GM19468 (cell line): ENCODE results near the gene THSD4.
"Not testable (repeated sequence)": the region's sequence is repeated elsewhere in the genome, so short reads cannot be mapped to it uniquely, and the experiment has no call there.

Source experiments
- ATAC-seq: cut with Tn5 transposase; IDR thresholded peaks from one replicate; pipeline ENCODE4 v1.9.1; 2021; ENCODE audit warnings: mild to moderate bottlenecking, moderate library complexity, moderate number of reproducible peaks; ENCODE audit not compliant: unreplicated experiment; ENCODE audit errors: extremely low read depth

The THSD4 gene

DNA sequence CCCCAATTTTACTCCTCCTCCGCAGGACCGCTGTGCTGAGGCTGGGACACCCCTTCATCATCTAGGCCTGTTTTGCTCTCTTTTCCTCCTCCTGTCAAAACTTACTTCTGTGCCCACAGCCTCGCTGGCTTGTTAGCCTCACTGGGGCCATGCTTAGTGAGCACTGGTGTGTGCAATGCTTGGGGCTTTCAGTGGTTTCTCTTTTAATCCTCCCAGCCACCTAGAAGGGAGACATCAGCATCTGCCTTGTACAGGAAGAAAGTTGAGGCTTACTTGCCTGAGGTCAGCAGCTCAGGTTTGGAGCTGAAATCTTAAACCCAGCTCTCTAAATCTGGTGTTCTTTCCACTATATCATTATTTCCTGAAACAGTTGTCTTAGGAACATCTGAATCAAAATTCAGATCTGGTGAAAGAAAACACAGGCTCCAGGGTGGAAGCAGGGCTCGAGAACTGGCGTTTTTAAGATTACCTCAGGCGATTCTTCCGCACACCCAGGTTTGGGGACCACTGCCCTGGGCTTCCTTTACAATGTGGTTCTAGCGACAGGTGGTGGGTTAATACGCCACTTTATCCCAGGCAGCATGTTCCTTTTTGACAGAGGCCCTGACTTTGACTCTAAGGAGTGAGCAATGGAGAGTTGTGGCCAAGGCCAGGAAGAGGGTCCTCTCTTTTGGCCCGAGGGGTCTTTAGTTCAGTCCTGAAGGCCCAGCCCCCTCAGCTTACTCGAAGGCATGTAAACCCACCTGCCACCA lies 3.8 kb downstream of the THSD4 start:
- ATAC-seq = no peak

DNA sequence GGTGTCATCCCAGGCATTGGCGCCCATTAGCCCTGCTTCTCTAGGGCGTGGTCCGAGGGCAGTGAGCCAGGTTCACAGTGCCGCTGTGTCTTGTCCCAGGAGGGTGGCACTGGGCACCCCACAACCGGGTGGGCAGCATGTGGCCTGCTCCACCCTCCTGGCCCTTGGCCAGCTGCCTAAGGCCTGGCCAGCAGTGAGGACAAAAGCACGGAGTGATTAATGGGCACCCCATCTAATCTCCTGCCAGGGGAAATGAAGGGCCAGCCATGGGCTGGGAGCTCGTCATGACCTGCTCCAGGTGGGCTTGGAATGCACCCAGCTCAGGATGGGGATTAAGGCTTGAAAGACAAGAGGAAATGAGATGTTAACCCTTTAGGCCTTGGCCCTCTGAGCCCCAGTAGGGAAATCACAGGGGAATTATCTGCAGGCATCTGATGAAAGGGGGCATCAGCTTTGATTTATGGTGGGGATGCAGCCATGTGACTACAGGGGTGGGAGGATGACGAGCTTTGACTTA lies 5.2 kb downstream of the THSD4 start:
- no peak for ATAC-seq

DNA sequence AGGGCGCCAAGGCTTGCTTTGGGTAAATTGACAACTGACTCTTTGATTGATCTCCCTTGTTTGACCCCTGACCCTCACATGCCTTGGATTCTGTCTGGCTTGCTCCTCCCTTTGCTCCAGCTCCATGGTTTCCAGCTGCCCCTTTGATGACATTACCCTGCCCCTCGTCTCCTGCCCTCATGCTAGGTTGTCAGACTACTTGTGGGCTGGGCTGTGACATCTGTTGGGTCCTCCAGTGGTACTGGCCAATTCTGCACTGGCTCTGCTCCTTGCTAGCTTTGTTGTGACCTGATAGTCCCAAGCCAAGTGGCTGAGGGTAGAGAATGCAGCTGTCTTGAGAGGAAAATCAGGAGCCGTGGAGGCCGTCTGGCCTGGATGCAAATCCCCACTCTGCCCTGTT lies 6.2 kb downstream of the THSD4 start:
- ATAC-seq = no peak

DNA sequence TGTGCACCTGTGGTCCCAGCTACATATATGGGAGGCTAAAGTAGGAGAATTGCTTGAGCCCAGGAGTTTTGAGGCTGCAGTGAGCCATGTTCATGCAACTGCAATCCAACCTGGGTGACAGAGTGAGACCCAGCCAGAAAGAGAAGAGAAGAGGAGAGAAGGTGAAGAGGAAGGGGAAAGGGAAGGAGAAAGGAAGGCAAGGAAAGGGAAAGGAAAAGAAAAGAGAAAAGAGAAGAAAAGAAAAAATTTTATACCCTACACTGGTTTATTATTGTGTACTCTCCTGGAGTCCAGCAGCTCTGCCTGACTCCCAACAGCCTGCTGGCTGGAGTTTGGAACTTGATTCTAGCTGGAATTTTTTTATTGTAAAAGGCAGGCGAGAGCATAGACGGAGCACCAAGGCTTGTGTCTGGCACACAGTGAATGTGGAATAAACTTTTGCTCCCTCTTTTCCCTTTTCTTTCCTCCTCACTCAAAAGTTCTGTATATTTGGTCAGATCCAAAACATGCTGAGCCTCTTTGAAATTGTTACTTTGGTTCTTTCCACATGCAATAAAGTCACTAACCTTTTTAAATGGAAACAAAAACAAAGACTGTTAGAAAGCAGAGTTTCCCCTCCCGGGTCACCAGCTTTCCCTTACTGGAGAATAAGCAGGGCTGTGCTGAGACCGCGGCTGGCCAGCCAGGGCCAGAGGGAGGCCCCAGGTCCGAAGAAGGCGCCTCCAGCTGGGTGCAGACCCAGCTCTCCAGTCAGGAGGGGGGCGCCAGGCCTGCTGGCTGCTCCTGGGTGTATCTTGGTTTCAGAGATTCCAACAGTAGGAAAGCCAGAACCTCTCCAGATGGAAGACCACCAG lies 9.9 kb downstream of the THSD4 start:
- no peak for ATAC-seq

DNA sequence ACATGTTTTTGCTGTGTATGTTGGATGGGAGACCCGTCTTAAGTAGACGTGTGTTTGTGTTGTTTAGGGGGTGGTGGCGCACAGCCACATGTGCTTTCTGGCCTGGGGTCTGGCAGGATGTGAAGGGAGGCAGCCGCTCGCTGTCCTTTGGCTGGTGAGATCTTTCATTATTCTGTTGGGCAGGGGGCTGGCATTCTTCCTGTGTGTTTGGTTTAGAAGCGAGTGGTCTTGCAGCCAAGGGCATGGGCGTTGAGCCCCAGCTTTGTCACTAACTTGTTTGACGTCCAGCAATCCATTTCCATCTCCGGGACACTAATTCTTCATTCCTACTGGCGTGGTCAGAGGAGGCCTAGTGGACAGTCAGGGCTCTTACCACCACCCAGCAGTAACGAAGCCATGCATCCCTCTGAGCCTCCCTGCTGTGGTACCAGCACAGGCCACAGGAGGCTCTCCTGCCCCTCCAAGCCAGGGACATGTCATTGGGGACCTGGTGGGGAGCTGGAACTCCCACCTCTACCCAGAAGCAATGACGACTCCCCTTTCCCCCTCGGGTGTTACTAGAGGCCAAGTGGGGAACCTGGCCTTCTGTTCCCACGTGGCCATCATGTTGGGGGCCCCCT lies 10.7 kb downstream of the THSD4 start:
- ATAC-seq = no peak

DNA sequence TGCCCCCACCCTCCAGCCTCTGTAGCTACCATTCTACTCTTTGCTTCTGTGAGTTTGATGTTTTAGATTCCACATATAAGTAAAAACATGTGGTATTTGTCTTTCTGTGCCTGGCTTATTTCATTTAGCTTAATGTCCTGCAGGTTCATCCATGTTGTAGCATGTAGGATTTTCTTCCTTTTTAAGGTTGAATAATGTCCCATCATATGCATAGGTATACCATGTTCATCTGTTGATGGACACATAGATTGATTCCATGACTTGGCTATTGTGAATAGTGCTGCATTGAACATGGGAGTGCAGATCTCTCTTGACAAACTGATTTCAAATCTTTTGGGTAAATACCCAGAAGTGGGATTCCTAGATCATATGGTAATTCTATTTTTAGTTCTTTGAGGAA lies 11.8 kb downstream of the THSD4 start:
- ATAC-seq = no peak

DNA sequence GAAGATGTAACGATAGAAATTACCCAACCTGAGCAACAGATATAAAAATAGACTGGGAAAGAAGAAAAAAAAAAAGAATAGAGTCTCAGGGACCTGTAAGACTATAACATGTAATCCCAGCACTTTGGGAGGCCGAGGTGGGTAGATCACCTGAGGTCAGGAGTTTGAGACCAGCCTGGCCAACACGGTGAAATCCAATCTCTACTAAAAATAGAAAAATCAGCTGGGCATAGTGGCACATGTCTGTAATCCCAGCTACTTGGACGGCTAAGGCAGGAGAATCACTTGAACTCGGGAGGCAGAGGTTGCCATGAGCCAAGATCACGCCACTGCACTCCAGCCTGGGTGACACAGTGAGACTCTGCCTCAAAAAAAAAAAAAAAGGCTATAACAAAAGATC lies 12.9 kb downstream of the THSD4 start:
- not testable (repeated sequence) for ATAC-seq

DNA sequence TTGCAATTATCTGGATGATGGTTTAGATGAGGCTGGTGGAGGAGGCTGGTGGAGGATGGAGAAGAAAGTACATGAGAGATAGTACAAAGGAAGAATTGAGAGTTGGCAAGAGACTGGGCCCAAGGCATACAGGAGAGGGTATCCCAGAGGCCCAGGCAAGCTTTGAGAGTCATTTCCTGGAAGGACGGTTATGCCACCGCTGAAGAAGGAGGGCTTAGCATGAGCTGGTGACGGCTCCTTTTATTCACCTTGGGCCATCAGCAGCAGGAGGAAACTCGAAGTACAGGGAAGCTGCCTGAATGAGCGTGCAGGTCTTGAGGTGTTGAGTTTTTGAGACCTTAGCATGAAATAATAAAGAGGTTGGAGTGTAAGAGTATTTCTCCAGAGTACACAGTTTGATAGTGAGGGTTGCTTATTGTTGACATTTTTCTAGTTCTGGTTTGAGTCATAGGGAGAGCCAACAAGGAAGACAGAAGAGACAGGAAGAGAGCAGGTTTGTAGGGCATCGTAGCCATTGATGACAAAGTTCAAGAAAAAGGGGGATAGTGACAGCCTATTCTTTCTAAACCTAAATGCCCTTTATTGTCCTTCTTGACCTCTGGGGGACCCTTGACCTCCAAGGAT lies 13.8 kb downstream of the THSD4 start:
- no peak for ATAC-seq

DNA sequence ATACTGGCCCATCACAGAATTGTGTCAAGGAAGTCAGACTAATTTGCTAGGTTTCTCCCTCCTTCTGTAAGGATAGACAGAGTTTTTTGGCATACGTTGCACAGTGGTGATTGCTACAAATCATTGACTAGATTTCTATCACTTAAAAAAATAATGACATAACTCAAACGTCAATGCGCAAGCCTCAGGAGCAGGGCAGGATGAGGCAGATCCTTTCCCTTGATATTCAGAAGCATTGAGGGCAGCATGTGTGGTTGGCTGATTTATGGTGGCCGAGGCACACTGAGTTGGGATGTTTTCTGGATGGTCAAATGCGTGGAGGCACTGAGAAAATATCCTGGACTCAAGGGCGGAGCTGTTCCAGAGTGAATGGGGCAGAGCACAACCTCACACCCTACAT lies 14.4 kb downstream of the THSD4 start:
- ATAC-seq = no peak

DNA sequence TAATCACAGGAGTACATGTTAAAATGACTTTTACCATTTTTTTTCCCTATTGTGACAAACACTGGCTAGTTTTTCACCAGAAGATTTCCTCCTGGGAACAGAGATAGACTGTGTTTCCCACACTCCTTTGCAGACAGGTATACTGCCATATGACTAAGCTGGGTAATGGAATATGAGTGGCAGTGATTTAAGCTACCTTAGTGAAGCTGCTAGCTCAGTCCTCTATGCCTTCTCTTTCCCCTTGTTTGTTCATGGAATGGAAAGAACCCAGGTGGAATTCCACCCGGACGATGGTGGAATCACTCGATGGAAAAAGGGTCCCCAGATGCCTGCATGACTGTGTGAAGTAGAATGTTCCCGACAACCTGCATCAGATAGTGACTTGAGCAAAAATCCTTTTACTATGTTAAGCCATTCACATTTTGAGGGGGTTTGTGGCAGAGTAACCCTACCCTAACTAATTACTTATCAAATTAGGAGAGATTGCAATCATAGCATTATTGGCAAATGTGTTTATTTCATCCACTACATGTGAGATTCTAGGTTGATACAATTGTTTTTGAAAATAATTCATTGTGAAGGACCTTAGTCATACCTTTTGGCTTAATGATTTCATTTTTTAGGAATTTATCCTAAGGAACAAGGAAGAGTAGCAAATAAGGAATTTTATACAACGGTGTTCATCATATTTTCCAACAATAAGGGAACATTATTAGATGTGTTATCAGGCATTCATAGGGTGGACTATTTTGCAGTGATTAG lies 16.5 kb downstream of the THSD4 start:
- ATAC-seq = no peak

DNA sequence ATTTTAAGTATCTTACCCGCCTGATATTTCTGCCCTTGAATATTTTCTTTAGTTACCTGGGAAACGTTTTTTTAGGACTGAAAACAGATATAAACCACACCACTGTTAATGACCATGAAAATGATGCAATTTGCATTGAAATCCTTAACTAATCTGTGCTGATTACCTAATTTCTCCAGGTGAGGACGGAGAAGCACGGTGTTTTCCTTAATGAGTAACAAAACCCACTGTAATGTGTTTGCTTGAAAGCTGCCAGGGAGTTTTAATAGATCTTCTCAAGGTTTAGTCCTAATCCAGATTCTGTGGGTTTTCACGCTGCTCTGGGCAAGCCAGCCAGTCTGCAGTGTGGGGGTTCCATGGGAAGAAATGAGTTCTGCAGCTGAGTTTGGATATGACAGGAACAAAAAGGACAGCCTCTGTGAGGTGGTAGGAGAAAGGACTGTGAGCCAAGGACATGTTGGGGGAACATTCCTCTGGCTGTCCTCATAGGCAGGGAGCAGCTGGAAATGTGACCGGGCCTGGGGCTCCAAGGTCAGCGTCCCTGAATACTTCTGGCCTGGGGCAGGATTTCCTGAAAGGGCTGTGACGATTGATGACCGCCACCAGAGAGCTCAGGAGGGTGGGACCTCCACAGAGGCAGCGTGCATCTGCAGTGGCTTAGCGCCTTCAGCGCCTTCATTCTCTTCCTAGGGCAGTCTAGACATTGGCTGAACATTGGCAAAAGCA lies 18.6 kb downstream of the THSD4 start:
- no peak for ATAC-seq

DNA sequence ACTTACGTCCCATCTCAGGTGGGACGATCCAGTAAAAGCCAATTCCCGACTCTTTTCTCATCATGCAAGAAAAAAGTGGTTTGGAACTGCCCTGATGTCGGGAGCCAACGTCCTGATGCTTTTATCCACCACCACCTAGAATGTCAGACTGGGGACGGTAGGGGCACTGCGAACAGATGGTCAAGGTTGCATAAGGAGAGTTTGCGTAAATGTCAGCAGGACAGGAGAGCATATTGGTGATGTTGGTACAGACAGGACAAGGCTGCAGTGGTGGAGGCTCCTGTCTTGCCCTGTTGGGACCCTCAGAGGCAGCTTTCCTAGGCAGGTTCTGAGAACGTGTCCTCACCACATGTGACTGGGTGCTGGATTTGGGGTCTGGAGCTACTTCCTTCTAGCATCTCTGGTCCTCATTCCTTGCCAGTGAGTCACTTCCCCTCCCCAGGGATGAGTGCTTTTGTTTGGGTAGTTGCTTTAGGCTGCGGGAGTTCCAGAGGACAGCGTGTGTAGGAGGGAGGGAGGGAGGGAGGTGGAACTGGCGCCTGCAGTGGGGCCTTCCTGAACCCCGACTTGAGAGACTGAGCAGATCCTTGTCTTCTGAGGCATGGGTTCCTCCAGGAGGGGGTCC lies 21.0 kb downstream of the THSD4 start:
- ATAC-seq = no peak

DNA sequence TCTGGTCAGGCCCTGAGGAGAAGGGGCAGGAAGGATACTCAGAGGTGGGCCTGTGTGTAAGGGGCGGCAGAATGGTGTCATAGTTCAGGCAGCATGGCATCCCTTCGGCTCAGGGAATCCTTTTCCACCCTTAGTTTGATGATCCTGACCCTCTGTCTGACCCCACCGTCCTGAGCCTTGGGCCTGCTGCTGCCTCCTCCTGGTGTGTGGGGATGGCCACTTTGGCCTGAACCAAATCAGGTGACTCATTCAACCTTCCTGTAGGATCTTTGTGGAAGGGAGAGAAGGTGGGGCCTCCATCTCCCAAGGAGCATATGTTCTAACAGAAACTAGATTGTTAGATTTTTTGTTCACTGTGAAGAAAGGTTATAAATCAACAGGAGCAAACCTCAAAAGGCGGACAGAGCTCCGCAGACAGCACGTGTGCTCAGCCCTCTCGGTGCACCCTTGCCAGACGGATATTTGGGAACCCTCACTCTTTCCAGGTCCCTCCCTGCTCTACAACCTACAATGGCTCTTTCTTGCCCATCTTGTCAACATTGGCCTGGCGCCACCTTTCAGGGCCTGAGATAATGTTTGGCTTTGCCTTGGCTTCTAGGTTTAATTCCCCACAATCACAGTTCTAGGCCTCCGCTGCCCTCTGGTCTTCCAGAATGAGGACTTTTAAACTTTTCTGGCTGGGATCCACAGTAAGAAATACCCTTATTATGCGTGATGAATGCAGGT lies 21.7 kb downstream of the THSD4 start:
- ATAC-seq = no peak

DNA sequence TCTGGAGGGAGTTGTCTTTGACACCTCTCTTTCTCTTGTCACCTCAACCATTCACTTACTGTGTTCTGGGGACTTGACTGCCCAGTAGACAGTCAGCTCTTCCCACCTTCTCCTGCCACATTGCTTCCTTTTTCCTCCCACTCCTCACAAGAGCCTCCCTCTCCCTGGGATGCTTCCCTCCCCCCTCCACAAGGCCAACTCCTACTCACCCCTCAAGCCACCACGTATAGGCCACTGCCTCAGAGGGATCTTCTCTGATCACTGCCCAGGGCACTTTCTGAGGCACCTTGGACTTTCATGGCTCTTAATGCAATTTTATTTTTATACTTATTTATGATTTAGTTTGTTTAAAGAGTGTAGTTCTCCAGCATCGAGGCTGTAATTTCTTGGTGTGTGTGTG lies 23.2 kb downstream of the THSD4 start:
- ATAC-seq = no peak

DNA sequence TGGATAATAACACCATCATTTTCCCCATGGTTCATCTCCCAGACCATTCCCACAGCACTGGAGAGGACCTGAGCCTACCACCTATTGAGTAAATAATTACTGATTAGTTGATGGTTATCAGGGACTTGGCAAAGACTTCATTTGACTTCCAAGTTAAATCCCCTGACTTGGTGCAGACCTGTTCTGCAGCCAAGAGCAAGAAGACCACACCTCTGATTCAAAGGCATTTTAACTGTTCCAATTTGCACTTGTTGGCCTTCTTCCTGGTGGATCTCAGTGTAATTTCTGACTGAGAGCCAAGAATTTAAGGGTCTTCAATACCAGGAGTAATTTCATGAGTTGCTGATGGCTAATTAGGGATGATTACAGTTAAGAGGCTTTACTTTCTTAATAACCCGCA lies 24.0 kb downstream of the THSD4 start:
- ATAC-seq = no peak

DNA sequence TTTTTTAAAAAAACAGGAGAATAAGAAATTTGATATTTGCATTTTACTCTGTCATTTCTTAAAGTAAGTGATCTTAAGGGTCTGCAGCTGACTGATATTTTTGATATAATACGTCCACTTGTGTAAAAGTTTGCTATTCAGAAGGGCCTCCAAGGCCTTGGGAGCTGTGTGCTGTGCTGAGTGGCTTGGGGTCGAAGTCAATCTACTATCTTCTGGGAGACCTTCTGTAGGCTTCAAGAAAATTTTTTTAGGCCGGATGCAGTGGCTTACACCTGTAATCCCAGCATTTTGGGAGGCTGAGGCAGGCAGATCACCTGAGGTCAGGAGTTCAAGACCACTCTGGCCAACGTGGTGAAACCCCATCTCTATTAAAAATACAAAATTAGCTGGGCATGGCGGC lies 26.3 kb downstream of the THSD4 start:
- ATAC-seq = no peak

DNA sequence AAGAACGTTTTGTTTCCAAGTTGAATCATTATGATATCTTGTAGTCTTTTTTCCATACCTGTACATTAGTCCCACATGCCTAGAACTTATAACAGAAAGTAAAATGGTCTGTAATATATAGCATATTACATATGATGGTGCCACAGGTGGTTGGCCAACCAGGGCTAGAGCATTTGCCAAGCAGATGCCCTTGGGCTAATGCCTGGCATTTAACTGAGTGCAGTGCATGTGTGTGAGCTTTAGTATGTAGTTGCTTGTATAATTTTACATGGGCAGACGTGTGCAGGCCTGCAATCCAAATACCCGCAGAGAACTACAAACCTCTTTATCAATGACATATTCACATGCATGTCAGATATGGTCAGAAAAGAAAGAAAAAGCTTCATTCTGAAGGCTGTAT lies 27.5 kb downstream of the THSD4 start:
- no peak for ATAC-seq
